ENCODE data around the gene ITM2B.

GRCh38 chr13:48246102-48246501, 13.1 kb downstream of the ITM2B start:
- TF ChIP-seq EZH2 (IDR thresholded peaks at IDR 0.05; ENCODE audit: insufficient read depth, low read length) (no peak), CTCF (IDR thresholded peaks at IDR 0.05; ENCODE audit: insufficient read depth, low read depth, low read length) (no peak)

Data from astrocyte (in vitro differentiated cells and primary cell).